HG03571 (cell line): Measurements from ENCODE around the gene DHX38.

Source experiments
- ATAC-seq: cut with Tn5 transposase; IDR thresholded peaks from one replicate; pipeline ENCODE4 v1.9.1; 2021; ENCODE audit not compliant: unreplicated experiment

Gene DHX38

GRCh38 chr16:72083778-72084404 lies 9.8 kb upstream of the DHX38 start:
- no peak for ATAC-seq

GRCh38 chr16:72084445-72084844 lies 9.2 kb upstream of the DHX38 start:
- no peak for ATAC-seq

GRCh38 chr16:72085002-72085401 lies 8.6 kb upstream of the DHX38 start:
- ATAC-seq = no peak

GRCh38 chr16:72091217-72091616 lies 2.4 kb upstream of the DHX38 start:
- no peak for ATAC-seq

GRCh38 chr16:72092832-72093447 lies 707 bp upstream of the DHX38 start:
- no peak for ATAC-seq

GRCh38 chr16:72094266-72094610 lies 591 bp downstream of the DHX38 start:
- peak; percentile 2 for ATAC-seq

- no peak for ATAC-seq
Observed at GRCh38 chr16:72098936-72099335, 5.3 kb downstream of the DHX38 start.

- no peak for ATAC-seq
Observed at GRCh38 chr16:72099377-72099818, 5.8 kb downstream of the DHX38 start.

- ATAC-seq = no peak
Observed at GRCh38 chr16:72101195-72101594, 7.5 kb downstream of the DHX38 start.

GRCh38 chr16:72104905-72105304 lies 11.3 kb downstream of the DHX38 start:
- no peak for ATAC-seq

- no peak for ATAC-seq
Observed at GRCh38 chr16:72105978-72106377, 12.3 kb downstream of the DHX38 start.

- no peak for ATAC-seq
Observed at GRCh38 chr16:72107371-72107770, 13.7 kb downstream of the DHX38 start.

- no peak for ATAC-seq
Observed at GRCh38 chr16:72108353-72109102, 14.9 kb downstream of the DHX38 start.

GRCh38 chr16:72109300-72109699 lies 15.7 kb downstream of the DHX38 start:
- ATAC-seq = no peak

- ATAC-seq = no peak
Observed at GRCh38 chr16:72109966-72110530, 16.4 kb downstream of the DHX38 start.

GRCh38 chr16:72110662-72111615 lies 17.3 kb downstream of the DHX38 start:
- no peak for ATAC-seq

GRCh38 chr16:72111657-72112451 lies 18.2 kb downstream of the DHX38 start:
- ATAC-seq = no peak

- no peak for ATAC-seq
Observed at GRCh38 chr16:72112452-72112792, 18.8 kb downstream of the DHX38 start.

- no peak for ATAC-seq
Observed at GRCh38 chr16:72112906-72113615, 19.4 kb downstream of the DHX38 start.

- ATAC-seq = no peak
Observed at GRCh38 chr16:72113616-72113945, 19.9 kb downstream of the DHX38 start.
